C4-2B (cell line): ENCODE measurements around the gene IAPP.

Experiments
- H3K27ac ChIP-seq: fragments of 450-650 bp; 2 replicates; pipeline ENCODE4 v1.5.1; 2017
- ZFX ChIP-seq: fragments of 450-650 bp; IDR thresholded peaks from 2 replicates; pipeline ENCODE4 v1.6.1; 2017
- TF ChIP-seq, protein P1 (sequence below): fragments of 450-650 bp; conservative IDR thresholded peaks from 2 replicates; pipeline ENCODE4 v1.5.1; 2017; ENCODE audit warnings: mild to moderate bottlenecking

The IAPP gene

DNA sequence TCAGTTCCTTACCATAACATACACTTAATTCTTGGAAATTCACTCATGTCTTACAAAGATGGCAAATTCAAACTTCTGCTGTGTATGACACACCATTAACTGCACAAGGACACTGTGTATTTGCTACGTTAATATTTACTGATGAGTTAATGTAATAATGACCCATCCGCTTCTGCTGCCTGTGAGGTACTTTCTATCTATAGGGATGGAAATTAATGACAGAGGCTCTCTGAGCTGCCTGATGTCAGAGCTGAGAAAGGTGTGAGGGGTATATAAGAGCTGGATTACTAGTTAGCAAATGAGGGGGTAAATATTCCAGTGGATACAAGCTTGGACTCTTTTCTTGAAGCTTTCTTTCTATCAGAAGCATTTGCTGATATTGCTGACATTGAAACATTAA is at the start of gene IAPP:
Gene IAPP, plus strand, starts transcription at position 301 of the 400 bp plus-strand sequence. CDS start 450 bp downstream, outside the sequence.
- no peak within 1 kb of the TSS for H3K27ac ChIP-seq
- TF ChIP-seq ZFX: no peak
- TF ChIP-seq, protein P1, sequence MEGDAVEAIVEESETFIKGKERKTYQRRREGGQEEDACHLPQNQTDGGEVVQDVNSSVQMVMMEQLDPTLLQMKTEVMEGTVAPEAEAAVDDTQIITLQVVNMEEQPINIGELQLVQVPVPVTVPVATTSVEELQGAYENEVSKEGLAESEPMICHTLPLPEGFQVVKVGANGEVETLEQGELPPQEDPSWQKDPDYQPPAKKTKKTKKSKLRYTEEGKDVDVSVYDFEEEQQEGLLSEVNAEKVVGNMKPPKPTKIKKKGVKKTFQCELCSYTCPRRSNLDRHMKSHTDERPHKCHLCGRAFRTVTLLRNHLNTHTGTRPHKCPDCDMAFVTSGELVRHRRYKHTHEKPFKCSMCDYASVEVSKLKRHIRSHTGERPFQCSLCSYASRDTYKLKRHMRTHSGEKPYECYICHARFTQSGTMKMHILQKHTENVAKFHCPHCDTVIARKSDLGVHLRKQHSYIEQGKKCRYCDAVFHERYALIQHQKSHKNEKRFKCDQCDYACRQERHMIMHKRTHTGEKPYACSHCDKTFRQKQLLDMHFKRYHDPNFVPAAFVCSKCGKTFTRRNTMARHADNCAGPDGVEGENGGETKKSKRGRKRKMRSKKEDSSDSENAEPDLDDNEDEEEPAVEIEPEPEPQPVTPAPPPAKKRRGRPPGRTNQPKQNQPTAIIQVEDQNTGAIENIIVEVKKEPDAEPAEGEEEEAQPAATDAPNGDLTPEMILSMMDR: no peak

DNA sequence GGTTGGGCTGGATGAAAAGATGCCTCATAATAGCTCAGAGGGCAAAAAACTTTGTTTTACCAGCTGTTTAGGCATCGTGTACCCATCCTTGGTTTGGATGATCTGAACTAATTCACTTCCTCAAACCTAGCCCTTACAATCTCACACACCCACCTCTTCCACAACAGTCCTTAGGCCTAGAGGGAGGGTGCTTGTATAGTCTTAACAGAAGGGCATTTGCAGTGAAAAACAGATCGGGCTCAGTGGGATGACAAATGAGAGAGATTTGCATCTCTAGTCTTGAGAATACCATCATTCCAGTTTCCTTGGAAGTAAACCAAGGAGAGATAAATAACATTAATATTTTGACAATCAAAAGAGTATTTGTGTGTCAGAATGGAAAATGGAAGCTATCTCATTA is 49.0 kb upstream of the IAPP start:
- H3K27ac ChIP-seq: no peak overlapping the region
- no peak for TF ChIP-seq ZFX
- TF ChIP-seq, protein P1: no peak

DNA sequence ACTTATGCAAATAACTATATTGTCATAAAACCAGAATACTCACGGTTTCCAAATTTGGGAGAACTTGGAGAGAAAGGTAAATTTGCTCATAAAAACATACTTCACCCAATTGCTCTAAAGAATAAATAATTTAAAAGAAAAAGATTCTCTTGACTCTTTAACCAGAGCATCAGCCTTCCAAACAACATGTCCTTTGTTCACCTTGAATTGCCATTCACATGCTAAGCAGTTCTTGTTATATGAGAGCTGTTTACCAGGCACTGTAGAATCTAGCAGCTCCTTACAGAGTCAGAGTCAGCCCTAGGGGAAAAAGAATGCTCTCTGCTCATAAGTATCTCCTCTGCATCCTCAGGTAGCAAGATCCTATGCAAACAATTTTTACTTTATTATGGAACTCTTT is 48.2 kb upstream of the IAPP start:
- no peak overlapping the region for H3K27ac ChIP-seq
- TF ChIP-seq, protein P1: no peak
- no peak for TF ChIP-seq ZFX

DNA sequence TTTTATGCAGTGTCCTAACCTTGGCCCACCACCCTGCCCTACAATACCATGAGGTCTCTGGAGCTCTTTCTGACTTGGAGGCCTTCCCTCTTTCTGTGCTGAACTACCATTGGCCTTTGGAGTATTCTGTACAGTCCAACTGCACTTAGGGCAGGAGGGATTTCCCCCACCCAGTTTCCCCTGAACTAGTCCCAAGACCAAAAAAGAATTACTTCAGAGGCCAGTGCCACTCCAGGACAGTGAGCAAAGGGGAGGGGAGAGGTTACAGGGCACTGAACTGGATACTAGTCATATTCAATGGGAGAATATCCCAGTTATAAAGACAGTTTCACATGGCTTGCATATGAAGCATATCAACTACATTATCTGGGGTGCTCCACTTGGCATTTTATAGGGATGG is 44.1 kb upstream of the IAPP start:
- TF ChIP-seq, protein P1: no peak
- TF ChIP-seq ZFX: no peak
- H3K27ac ChIP-seq: no peak overlapping the region

DNA sequence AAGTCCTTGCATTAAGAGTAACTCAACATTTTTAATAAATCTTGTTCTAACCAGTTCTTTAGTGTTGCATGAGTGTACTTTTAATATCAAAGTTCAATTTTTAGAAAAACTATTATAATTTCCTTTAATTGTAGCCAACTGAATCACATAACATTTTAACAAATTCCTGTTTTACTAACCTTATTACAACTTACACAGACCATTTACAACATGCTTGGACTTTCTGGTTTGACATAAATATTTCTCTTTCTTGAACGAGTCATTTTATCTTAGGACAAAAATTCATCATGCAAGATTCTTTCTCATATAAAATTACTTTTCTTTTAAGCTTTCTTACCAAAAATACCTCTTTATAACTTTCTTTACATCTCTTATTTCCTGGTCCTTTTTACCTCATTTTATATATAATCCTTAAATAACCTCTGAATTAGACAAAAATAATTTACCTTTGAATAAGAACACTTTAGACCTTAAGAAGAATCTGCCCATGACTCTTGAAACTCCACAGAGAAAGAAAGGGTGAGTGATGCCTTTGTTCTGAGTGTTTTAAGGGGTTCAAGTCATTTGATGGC is 41.9 kb upstream of the IAPP start:
- no peak overlapping the region for H3K27ac ChIP-seq
- TF ChIP-seq, protein P1: no peak
- TF ChIP-seq ZFX: no peak

DNA sequence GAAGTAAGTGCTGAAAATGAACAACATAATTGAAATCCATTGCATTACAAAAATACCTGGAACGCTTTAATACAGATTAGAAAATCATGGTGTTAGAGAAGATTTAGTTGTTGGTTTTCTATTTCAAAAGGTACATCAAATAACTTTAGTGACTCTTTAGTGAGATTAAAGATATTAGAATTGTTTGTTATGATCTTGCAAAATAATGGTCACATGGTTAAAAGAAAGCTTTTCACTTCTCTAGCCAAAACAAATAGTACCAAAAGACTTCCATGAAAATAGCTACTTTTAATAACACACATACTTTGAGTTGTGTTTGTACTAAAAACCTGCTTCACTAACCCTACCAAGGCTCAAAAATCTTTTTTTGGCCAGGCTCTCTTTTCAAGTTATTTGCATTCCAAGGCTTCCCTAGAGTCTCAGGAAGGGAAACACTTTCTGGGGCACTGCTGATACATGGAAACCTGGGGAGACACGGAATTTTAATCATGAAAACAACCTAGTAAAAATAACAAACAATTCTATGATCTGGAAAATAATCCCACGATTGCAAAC is 37.9 kb upstream of the IAPP start, which contains the start of gene SLCO1A2:
Gene SLCO1A2, minus strand, starts transcription at position 147 of the 555 bp plus-strand sequence. CDS start 270 bp downstream, outside the sequence.
- no peak within 1 kb of the TSS for H3K27ac ChIP-seq
- no peak for TF ChIP-seq ZFX
- TF ChIP-seq, protein P1: no peak

DNA sequence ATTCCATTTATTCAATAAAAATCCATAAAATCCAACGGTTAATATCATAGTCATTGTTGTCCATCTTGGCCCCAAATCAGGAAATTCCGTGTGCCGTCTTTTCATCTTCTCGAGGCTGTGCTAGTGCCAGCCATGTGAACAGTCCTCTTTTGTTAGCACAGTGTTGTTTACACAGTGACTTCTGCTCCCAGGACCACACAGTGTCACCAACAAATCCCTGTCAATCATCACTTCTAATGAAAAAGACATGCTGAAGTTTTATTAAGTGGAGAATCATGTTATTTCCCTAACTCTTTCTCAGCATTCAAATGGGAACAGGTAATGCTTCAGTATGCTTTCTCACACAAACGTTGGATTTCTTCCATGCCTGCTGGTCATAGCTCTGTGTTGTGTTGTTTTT is 36.0 kb upstream of the IAPP start:
- TF ChIP-seq, protein P1: no peak
- TF ChIP-seq ZFX: no peak

More for the DNA sequence above, 36.0 kb upstream of the IAPP start:
- H3K27ac ChIP-seq: no peak overlapping the region
